Fibroblast of skin of right biceps (primary cell): ENCODE results near the gene SPRN.
"Not testable (repeated sequence)": the region's sequence is repeated elsewhere in the genome, so short reads cannot be mapped to it uniquely, and the experiment has no call there.

Experiments
- DNase-seq: peaks from one replicate; pipeline ENCODE4 v3.0.0-alpha.2; 2013

The SPRN gene

DNA sequence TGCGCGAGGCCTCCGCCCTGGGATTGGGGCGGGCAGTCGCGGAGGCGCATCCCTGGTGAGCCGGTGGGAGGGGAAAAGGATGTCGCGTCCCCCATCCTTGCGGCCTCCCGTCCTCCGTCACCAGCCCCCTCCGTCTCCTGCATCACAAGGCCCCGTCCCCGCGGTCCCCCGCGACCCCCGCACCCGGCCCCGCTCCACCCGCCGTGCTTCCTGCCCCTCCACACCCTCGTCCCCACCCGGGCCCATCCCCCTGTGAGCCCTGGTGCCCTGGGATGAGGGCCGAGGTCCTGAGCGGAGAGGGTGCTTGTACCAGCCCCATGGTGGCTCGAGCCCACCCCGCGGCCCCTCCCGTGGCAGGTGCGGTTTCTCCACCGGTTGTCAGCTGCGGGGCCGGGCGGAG lies at the start of gene SPRN:
TSS of gene SPRN (minus strand) at position 25 of the 400 bp plus-strand sequence. CDS start 944 bp downstream, outside the sequence.
- not testable (repeated sequence) for DNase-seq

DNA sequence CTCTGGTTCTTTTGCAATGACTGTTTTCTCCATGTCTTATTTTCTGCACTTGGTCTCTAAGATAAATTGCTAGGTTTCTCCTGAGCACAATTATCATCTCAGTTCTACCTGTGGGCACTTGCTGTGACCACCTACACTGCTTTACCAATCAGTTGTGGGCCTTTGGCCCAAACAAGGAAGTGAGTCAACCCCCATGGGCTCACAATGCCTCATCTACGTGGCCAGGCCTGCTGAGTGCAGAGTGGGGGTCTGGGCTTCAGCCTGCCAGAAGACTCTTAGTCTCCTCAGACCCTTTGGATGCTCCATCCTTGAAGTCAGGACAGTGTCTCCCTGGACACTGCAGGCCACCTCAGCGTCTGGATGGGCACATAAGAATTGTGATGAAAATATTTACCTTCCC lies 49.6 kb upstream of the SPRN start:
- DNase-seq = no peak

DNA sequence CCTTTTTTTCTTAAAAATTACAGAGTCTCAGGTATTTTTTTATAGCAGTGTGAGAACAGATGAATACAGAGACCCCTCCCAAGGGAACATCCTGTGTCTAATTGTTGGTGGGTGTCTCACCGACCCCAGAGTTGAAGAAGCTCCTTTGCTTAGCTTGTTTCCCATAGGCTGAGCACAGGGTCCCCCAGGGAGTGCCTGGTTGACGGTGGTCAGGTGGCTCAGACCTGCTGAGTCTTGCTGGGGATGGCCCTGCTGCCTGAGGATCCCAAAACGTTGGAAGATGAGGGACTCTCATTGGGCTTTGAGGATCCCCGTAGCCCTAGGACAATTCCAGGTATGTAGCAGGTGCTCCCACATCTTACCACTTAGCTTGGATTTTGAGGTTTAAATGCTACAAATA lies 48.8 kb upstream of the SPRN start:
- no peak for DNase-seq

- no peak for DNase-seq
Measured at GRCh38 chr10:133471300-133472109, 47.1 kb upstream of the SPRN start.

DNA sequence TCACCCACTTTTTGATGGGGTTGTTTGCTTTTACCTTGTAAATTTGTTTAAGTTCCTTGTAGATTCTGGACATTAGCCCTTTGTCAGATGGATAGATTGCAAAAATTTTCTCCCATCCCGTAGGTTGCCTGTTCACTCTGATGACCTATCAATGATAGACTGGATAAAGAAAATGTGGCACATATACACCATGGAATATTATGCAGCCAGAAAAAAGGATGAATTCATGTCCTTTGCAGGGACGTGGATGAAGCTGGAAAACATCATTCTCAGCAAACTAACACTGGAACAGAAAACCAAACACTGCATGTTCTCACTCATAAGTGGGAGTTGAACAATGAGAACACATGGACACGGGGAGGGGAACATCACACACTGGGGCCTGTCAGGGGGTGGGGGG lies 44.8 kb upstream of the SPRN start:
- not testable (repeated sequence) for DNase-seq

DNA sequence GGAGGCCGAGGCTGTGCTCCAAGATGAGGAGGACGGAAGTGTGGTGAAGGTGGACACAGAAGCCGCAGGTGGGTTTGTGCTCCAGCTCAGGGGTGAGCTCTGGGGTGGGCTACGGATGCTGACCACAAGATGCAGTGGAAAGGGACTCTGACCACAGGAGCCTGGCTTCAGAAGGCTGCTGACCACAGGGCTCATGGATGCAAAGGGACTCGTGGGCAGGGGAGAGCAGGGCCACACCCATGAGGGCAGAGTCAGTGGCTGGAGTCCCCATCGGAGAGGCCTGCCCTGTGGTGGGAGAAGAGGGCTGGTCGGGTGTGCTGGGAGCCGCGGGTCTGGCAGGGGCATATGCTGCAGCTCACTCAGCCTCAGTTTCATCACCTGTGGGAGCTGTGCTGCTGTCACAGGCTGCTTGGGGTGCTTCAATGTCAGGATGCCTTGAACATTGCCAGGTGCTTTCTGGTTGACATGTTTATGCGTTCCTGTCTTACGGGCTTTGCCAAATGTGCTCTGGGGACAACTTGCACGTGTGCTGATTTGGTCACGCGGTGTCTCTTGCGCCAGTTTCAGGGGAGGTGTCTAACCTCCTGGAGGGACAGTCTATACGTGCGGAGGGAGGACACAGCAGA lies 43.0 kb upstream of the SPRN start:
- no peak for DNase-seq

- DNase-seq = no peak
Measured at GRCh38 chr10:133466683-133467275, 42.4 kb upstream of the SPRN start.

GRCh38 chr10:133465950-133466474 lies 41.6 kb upstream of the SPRN start:
- DNase-seq = no peak

DNA sequence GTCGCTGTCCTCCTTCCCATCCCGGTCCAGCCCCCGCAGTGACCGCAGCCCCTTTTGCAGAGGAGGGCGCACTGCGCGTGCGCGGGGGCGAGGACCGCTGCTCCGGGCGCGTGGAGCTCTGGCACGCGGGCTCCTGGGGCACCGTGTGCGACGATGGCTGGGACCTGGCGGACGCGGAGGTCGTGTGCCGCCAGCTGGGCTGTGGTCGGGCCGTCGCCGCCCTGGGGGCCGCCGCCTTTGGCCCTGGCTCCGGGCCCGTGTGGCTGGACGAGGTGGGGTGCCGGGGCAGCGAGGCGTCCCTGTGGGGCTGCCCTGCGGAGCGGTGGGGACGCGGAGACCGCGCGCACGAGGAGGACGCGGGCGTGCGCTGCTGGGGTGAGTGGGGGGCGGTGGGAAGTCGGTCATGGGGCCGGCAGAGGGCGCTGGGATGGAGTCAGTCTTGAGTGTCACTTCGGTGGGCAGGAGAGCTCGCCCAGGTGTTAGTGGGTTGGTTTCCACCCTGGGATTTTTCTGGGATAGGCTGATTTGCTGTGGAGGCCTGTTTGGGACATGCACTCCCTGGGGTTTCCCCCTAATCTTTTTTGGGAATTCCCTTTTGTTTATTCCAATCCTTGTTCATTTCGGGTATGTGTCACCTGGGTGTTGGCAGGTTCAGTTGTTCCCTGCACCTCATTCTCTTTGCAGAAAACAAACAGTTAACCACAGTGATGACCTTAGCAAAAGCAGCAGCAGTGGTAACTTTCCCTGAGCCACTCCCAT lies 40.9 kb upstream of the SPRN start:
- no peak for DNase-seq

DNA sequence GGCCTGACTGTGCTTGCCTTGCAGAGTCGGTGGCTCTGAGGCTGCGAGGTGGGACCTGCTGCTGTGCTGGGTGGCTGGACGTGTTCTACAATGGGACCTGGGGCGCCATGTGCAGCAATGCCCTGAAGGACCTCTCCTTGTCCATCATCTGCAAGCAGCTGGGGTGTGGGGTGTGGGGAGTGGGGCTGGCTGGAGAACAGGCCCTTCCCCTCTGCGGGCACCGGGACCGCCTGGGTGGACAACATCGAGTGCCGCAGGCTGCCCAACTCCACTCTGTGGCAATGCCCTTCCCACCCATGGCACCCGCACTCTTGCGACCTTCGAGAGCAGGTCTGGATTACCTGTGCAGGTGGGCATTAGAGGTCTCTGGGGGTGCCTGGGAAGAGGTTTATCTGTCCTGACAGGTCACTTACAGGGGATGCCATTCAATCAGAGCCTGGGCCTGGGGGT lies 40.2 kb upstream of the SPRN start:
- no peak for DNase-seq

DNA sequence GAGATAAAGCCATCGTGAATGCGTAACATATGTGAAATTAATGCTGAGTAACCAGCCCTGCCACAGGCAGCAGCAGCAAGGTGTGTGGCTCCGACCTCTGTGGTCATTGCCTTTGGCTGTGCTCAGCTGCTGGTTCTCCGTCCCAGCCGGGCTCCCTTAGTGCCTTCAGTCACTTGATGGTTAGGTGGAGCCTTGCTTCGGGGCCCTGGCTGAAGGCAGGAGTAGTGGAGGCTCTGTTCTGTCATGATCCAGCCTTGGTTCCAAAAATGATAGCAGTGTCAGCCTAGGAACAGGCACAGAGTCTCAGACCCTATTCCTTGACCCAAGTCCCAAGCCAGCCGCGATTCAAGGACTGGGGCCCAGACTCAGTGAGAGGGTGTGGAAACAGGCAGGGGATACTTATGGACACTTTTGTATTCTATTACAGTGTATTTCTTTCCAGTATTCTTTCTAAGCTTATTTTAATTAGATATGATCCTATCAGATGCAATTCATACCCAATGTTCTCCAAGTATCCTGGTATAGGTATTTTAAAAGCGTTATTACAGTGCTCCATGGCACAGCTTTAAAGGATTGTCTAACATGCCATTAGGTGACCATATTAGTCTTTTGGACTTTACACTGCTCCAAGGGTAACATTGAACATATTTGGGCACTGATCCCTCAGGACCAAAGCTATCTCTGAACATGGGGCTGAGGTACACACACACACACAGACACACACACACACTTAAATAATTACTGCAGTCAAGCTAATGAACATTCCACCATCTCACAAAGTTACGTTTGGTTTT lies 38.3 kb upstream of the SPRN start:
- DNase-seq = no peak

GRCh38 chr10:133461841-133462240 lies 37.4 kb upstream of the SPRN start:
- no peak for DNase-seq

DNA sequence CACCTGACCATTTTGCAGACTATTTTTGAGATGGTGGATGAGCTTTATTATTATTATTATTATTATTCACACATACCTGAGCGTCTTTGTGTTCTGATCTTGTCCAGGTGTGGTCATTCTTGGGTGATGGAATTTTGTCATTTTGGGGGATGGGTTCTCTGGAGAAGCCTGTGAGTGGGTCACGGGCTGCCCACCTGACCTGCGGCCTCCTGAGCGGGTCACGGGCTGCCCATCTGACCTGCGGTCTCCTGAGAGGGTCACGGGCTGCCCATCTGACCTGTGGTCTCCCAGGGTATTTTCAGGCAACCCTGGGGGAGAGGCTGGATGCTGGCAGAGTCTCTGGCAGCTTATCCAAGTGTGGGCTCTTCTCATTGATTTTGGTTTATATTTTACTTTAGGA lies 36.6 kb upstream of the SPRN start:
- DNase-seq = no peak

- no peak for DNase-seq
Measured at GRCh38 chr10:133460208-133460769, 35.9 kb upstream of the SPRN start.

DNA sequence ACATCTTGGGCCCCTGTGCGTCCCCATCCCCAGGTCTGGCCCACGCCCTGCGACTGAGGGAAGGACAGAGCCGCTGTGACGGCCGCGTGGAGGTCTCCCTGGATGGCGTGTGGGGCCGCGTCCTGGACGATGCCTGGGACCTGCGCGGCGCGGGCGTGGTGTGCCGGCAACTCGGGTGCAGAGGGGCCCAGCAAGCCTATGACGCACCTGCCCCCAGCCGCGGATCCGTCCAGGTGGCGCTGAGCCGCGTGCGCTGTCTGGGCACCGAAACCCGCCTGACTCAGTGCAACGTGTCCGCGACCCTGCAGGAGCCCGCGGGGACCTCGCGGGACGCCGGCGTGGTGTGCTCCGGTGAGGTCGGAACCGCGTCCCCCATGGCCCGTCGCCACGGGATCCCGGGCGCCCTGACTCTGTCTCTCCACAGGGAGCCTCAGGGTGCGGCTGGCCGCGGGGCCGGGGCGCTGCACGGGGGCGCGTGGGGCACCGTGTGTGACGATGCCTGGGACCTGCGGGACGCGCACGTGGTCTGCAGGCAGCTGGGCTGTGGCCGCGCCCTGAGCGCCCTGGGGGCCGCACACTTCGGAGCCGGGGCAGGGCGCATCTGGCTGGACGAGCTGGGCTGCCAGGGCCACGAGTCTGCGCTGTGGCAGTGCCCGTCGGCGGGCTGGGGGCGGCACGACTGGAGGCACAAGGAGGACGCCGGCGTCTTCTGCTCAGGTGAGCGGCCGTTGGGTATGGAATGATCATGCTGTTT lies 35.2 kb upstream of the SPRN start:
- DNase-seq = no peak

DNA sequence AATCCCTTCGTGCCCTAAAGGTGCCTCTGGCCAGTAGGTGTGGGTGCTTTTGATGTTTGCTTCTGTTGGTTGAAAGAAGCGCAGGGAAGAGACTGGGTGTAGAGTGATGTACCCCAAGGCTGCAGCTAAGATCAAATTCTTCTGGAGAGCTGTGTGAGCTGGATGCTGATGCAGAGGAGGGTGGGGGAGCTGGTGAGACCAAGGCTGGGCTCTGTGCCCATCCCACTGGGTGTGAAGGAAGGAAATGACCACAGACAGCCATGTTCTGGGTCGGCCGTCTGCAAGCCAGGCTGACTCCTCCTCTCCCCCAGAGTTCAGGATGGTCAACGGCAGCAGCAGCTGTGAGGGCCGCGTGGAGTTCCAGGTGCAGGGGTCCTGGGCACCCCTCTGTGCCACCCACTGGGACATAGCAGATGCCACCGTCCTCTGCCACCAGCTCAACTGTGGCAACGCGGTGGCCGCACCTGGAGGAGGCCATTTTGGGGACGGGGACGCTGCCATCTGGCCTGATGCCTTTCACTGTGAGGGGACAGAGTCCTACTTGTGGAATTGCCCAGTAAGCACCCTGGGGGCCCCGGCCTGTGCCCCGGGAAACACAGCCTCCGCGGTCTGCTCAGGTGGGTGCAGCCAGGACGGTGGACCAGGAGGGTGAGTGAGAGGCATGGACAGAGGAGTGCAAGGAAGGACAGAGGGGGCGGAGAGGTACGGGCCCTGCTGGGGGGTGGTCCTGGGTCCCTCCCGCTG lies 34.5 kb upstream of the SPRN start:
- DNase-seq = no peak

GRCh38 chr10:133458021-133458709 lies 33.7 kb upstream of the SPRN start:
- no peak for DNase-seq

DNA sequence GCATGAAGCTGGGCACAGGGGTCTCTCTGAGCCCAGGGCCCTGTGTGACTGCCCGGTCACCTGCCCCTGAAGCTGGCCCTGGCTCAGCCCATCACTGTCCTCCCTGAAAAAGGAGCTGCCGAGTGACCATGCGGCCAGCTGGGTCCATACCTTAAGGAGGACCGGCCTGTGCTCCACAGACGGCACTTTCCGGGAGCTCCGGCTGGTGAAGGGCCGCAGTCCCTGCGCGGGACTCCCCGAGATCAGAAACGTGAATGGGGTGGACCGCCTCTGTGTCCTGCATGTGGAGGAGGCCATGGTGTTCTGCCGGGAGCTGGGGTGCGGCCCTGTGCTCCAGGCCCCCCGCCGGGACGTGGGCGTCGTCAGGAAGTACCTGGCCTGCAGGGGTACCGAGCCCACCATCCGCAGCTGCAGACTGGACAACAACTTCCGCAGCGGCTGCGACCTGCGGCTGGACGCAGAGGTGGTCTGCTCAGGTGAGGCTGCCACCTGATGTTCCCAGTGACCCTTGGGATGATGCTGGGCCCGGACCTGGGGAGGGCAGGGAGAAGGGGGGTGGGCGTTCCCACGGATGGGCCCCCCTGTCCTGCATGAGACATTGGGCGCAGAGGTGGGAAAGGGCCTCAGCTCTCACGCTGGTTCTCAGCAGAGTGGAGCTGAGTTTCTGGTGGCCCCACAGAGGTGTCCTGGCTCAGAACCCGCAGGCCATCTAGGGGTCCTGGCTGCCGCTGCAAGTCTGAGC lies 32.8 kb upstream of the SPRN start:
- no peak for DNase-seq
